HG03460 (cell line): Measurements from ENCODE around the gene DLX3.

Experiments used
- ATAC-seq: cut with Tn5 transposase; IDR thresholded peaks from one replicate; pipeline ENCODE4 v1.9.1; 2021; ENCODE audit not compliant: unreplicated experiment

DLX3 gene

DNA sequence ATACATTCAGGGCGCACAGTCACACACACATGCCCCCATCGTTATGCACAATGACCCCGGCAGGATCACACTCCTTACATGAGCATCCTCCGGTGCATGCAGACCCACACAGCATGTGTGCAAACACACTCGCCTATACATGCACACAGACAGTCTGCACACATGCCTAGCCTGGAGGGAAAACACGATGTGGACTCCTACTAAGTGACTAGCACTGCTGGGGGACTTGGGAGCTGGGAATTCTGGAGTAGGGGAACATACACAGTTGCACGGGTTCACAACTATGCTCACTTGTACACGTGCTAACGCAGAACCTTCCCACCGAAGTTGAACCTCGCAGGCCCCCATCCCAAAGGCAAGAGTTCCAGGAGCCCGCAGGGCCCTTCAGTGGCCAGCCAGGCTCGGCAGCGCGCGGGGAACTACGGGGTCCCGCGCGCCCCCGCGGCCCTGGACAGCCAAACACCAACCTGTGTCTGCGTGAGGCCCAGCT is 2.0 kb downstream of the DLX3 start:
- no peak for ATAC-seq

DNA sequence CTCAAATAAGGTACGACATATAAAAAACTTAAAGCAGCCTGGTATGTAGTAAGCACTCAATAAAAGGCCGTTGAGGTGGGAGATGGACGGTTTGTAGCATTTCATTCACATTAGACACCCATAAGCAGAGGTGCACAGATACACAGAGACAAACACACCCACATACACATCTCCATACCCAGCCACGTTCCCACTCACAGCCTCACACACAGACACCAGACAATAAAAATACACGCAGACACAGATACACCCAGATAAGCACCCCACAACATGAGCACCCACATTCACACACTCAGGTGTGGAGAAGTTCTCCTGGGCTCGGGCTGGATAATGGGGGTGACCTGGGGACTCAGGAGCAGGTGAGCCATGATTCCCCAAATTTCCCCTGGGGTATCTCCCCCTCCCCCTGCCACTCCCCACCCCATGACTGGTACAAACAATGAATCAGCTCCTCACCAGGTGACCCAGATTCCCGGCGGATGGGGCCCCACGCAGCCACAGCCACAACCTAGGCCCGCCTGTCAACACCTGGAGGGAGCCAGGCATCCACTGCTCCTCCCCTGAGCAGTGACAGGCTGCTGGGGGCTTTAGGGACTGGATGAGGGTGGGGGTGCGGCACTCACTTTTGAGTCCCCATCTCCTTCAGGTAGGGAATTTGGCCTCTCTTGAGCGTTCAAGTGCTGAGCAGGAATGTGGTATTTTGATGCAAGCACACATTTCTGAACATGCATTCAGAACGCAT is 2.7 kb downstream of the DLX3 start:
- ATAC-seq = no peak

DNA sequence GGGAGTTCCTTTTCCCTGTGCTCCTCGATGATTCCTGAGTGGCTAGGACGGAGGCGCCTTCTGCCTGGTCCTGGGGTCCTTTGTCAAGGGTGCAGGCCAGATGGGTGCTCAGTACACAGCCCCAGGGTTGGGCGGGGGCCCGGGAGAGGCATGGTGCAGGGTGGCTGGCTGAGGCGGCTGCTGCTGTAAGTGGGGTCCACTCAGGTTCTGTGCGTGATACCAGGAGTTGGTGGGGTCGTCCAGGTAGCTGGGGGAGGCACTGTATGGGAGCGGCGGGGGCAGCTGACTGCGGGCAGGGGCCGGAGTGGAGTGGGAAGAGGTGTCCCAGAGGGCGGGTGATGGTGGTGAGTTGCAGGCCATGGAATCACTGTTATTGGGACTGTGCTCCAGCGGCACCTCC is 3.6 kb downstream of the DLX3 start:
- no peak for ATAC-seq

DNA sequence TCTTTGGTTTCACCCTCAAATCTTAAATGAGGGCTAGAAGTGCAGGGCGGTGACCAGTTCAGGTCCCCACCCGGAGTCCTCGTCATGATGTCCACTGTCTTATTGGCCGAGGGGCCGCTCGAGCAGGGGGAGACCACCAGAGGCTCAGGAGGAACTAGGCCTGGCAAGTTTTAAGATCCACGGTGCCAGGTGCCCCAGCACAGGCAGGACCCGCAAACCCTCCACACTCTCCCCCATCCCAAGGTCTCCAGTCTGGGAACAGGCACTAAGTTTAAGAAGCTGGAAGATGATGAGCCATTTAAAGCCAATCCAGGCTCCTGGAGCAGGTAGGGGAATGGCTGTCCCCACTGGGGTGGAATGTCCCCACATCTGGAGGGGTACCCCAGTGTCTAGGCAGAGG is 4.1 kb downstream of the DLX3 start:
- no peak for ATAC-seq

DNA sequence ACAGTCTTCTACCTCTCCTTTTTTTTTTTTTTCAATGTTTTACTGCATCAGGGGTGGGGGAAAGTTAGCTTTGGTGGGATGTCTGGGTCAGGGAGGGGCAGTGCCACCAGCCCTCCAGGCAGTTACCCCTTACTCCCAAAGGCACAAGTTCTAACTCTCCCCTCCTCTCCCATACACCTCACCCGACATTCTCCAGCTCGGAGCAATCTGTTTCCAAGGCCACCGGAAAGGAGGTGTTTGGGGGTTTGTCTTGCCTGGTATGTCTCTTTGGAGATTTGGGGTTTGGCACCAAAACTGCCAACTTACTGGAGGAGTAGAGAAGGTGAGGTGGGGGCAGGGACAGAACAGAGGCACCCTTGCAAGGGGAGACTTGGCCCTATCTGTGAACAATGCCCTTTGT is 4.7 kb downstream of the DLX3 start:
- no peak for ATAC-seq

DNA sequence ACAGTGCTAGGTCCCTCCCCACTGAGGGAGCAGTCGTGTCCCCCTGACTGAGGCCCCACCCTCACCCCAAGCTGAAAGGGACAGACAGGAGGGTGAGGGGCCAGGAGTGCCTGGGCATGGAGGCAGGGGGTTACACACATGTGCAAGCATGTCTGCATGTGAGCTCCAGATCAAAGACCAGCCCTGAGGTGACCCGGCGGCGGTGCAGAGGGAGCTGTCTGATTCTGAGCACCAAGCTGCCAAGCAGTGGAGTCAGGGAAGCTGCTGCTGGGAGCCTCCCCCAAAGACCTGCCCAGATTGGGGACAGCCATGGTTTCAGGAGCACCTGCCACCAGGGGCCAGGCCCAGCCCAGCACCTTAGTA is 5.5 kb downstream of the DLX3 start:
- ATAC-seq = no peak

DNA sequence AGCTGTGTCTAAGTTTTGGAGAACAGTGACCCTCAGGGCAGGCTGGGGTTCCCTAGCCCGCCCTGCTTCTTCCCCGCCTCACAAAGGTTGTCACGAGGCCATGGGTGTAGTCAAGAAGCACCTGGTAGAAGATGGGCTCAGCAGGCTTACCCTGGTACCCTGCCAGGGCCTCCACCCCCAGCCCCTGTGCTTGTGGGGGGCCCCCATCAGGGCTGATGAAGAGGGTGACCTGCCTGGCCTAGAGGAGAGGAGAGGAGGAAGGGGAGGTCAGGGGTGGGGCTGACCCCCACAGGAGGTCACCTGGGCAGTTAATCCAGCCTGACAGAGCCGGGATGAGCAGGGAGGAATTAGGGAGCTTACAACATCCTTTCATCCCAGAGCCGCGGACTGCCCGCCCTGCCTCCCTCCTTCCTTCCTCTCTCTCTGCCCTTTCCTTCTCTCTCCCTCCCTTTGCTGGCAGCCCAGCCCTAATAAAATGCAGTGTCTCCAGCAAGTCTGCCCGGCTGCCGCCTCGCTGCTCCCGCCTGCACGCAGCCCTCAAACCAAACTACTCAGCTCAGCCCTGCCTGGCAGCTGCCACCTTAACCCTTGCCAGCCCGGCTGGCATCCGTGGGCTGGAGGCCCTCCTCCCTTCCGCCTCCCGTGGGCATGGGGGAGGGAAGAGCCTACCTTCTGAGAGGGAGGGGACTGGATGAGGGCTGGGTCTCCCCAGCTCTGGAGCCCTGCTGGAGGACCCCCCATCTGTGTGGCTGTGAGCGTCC is 7.2 kb downstream of the DLX3 start:
- no peak for ATAC-seq

DNA sequence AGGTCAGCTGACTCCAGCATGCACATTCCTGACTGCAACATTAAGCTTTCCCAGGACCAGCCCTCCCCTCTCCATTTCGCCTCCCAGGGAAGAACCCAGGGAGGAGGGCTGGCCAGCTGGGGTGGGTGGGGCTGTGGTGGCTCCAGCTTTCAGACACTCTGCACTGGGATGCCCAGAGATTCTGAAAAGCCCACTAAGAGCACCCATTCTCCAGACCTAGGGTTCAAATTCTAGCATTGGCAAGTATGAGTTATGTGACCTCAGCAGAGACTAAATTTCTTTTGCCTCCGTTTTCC is 7.8 kb downstream of the DLX3 start:
- no peak for ATAC-seq

DNA sequence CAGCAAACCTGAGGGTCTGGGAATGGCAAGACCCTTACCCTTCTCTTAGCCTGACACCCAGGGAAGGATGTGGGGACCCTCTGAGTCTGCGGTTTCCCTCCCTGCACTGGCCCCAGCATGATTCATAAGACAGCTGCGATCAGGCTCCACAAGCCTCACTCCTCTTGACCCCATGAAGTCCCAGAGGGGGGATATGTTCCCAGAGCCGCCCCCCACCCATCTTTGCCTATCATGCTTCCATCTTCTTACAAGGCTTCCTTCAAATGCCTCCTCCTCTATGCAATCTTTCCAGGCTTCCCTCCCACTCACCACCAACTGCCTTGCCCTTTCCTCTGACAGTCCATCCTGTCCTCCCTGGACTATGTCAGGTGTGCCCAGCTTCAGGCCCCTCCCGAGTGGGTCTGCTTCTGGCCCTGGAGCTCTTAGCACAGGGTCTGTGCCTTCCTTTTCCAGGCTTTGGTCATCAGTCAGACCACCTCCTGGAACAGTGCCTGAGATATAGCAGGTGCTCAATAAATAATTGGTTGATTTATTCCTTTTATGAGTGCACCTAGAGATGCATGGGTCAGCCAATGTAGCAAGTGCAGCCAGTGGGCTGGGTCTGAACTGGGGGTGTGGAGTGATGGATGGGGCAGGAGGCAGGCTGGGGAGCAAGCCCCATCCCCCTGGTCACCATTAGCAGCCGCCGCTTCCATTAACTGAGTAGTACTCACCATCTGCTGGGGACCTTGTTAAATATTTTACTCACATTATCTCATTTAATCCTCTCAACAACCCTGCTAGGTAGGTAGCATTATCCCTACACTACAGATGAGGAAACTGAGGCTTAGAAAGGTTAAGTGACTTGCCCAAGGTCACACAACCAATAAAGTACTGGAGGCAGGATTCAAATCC is 8.4 kb downstream of the DLX3 start:
- ATAC-seq = no peak

DNA sequence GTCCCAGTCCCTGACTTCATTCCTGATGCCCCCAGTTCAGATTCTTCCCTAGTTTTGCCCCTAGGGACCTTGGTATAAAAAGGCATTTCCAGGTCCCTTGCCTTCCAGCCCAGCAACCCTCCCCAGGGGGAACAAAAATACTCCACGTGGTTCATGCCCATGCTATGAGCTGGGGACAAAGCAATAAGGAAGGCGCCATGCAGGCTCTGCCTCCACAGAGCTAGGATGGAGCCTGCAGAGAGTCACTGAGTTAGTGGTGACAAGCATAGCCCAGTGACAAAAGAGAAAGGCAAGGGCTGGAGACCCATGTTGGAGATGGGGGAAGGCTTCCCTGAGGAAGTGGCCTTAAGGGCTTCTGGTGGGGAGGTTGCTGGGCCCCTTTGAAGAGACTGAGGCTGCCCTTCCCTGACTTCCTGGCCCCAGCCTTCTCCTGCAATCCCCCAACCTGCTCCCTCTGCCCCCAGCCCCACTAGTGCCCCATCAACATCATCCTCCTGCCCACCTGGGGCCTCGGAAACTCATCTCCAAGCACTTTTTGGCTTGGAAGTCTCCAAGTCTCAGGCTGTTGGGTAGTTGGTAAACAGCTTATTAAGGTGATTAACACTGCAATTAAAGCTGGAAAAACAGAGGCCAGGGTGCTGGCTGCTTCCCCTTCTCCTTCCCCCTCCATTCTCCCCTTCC is 9.6 kb downstream of the DLX3 start:
- ATAC-seq = no peak

DNA sequence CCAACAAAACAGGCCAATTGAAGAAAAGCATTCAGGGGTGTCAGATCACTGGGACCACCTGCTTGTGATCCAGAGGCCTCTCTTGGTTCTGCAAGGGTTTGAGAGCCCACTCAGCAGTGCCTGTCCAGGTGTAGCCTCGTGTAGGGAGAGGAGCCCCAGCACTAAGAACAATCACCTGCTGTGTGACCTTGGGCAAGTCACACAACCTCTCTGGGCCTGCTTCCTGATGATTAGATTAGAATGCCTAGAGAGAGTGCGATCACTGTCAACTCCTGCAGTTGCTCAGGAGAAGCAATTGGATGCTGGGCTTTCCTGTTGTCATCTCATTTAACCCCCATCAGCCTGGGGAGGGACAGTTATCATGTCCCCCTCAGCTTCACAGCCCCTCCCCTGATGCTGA is 10.2 kb downstream of the DLX3 start:
- ATAC-seq = no peak

DNA sequence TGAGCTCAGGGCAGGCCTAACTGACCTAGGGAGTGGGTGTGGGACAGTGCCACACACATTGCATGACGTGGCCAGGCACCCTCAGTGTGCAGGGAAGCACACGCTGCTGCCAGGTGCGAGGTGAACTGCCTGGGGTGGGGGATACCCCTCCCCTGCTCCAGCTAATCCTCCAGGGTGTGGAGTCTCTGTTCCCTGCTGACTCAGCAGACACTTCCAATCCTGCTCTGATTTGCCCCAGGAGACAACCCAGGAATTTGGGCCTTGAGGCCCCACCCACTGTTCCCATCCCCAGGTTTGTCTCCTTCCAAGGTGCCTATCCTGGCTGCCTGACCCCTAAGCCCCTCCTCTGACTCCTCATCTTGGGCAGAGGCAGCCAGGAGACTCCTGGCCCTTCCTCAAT is 10.7 kb downstream of the DLX3 start:
- ATAC-seq = no peak

DNA sequence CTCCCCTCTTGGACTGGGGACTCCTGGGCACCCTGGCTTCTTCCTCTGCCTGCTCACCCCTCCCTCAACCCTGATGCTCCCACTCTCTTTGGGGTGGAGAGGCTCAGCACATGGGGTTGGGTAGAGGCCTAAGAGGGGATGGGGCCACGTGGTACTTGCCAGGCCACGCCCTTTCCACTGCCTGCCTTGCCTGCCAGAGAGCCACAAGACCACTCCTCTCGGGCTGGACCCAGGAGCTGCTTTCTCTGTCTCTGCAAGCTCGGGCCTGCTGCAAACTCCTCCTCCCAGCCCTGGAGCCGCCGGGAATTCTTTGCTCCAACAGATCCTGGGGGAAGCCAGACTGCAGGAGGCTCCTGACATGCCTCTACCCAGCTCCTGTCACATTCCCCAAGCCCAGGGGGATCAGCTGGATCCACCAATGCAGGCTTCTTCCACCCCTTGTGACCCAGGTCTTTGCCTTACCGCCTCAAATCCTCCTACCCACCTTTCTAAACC is 14.3 kb downstream of the DLX3 start:
- ATAC-seq = no peak

DNA sequence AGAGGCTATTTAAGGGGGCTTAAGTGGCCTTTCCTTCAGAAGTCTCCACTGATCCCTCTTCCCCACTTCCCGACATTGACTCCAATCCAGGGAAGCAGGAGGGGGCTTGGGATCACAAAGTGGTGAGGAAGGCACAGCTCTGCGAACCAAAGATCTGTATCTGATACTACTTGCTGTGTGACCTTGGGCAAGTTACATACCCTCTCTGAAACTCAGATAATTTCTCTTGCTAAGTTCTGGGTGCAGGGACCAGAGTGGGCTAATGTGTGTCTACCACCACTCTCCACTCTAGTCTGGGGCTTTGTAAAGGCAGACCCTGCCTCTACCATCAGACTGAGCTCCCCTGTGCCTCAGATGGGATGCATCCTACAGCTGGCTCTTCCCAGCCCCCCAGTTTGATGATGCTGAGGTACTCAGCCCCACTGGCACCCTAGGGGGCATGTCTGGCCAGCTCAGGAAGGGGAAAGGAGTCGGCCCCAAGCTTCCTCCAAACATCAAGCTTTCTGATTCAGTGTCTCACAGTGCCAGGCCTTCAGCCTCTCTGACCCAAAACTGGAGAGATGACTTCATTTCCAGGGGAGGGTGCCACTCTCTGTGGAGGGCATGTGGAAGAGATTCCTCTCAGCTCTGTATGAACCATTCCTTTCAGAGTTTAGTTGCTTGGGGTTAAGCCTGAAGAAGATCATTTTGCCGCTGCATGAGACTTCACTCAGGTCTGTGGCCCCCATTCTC is 15.1 kb downstream of the DLX3 start:
- no peak for ATAC-seq

DNA sequence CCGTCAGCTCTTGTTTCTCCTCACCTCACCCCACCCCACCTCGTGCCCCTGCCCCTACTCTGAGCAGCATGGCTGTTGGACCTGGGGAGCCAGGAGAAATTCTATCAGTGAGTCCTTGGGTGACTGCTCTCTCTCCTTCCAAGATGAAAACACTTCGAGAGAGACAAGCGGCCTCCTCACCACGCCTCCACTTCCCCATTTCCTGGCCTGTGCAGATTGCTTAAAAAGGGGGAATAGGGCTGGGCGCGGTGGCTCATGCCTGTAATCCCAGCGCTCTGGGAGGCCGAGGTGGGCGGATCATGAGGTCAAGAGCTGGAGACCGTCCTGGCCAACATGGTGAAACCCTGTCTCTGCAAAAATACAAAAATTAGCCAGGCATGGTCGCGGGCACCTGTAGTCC is 16.5 kb downstream of the DLX3 start:
- no peak for ATAC-seq

DNA sequence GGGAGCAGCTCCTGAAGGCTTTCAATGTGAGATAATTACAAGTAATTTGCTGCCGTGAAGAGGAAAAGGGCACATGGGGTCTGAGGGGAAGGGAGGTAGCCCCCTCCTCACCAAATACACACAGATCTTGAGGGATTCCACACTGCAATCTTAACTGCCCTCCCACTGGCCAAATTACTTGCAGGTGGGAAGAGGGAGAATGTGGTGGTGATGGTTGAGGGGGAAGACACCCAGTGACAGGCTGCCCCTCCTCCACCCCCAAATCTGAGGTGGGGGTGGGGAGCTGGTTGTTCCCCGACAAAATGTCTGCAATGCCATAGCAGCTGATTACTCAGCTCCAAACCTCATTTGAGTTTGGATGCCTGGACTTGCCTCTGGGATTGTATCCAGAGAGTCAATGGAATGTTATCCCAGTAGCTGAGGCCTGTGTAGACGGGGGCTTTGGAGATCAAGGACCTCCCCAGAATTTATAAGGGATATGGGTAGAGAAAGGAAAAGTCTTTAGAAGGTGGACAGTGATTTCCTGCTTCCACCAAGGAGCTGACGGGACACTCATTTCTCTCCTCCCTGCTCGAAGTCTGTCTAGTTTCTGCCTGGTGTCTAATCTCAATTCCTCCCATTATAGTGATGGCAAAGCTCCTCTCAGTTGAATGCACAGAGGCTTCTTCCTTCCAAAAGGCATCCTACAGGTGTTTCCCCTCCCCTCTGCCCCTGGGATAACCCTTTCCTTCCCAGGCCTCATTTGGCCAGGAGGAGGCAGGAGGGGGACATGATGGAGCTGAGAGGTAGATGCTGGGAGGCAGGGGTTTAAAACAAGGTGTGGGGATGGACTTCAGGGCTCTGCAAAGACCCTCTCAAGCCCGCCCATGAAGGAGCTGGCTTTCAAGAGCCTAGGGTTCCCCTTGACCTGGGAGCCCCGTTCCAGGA is 17.3 kb downstream of the DLX3 start:
- ATAC-seq = no peak

DNA sequence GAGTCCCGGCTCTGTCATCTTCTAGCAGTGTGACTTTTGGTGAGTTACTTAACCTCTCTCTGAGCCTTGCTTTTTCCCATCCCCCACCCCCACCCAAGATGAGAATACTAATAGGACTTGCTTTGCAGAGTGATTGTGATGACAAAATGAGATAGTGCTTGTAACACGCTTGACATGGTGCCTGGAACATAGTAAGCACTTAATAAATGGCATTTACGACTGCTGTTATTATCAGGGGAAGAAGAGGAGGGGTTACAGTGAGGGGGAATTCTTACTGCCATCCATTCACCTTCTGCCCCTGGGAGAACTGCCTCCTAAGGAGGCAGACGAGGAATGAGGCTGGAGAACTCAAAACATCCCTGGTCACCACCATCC is 18.2 kb downstream of the DLX3 start:
- ATAC-seq = no peak

DNA sequence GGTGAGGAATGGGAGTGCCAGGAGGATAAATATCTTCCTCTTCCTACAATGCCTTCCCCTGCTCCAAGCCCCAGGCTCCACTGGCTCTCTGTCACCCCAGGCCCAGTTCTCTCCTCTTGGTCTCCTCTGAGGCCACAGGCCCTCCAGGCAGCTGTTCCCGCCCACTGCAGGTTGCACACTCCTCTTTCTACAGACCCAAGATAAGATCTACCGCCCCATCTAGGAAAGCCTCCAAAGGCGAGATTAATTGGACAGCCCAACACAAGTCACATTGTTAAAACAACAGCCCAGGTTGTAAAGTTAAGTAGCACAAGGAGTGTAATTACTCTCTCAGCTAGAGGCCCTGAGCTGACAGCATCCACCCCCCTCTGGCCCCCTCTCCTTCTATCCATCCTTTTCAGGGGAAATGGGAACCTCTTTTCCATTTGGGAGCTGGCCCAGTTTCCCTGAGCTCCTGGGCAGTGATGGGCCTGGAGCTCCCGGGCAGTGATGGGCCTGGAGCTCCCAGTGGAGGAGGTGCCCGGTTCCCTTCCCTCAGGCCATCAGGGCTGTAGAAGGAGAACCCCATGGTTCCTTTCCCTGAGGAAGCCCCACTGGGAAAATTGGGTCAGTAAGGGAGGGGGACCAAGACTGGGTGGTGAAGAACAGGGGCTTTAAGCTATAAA is 18.7 kb downstream of the DLX3 start:
- ATAC-seq = no peak

DNA sequence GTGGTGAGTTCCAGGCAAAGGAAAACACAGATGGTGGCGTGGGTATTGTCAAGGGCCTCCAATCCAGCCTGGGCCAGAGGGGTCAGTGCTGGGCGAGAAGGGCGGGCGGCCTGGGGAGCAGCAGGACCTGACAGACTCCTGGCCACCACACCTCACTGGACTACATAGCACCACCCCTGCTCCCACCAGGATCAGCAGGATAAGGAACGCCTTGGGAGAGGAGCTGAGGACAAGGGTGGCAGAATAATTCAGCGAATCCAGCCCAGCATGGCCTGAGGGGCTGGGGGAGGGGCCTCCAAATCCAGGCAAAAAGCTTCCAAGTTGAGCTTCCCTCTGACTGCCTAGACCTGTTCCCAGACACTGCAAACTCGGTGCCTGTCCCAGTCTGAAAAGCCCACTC is 19.5 kb downstream of the DLX3 start:
- no peak for ATAC-seq
